GM18858 (cell line): ENCODE data around the gene ESR2.

ENCODE experiments used
- ATAC-seq: cut with Tn5 transposase; IDR thresholded peaks from one replicate; pipeline ENCODE4 v1.9.1; 2021; ENCODE audit not compliant: unreplicated experiment

Gene ESR2

GRCh38 chr14:64266239-64266638, 27.9 kb downstream of the ESR2 start:
- ATAC-seq = no peak

- no peak for ATAC-seq
Observed at GRCh38 chr14:64265222-64265621, 28.9 kb downstream of the ESR2 start.

GRCh38 chr14:64260418-64260817, 33.8 kb downstream of the ESR2 start:
- ATAC-seq = no peak

GRCh38 chr14:64255756-64256155, 38.4 kb downstream of the ESR2 start:
- ATAC-seq = no peak

- ATAC-seq = no peak
Observed at GRCh38 chr14:64253672-64254071, 40.5 kb downstream of the ESR2 start.

GRCh38 chr14:64249363-64249762, 44.8 kb downstream of the ESR2 start:
- ATAC-seq = no peak

- ATAC-seq = no peak
Observed at GRCh38 chr14:64248689-64249088, 45.5 kb downstream of the ESR2 start.

GRCh38 chr14:64247195-64247594, 47.0 kb downstream of the ESR2 start:
- ATAC-seq = no peak

- no peak for ATAC-seq
Observed at GRCh38 chr14:64246688-64247087, 47.5 kb downstream of the ESR2 start.

- no peak for ATAC-seq
Observed at GRCh38 chr14:64245491-64245890, 48.7 kb downstream of the ESR2 start.

GRCh38 chr14:64244279-64244678, 49.9 kb downstream of the ESR2 start:
- ATAC-seq = no peak

GRCh38 chr14:64238631-64239030, 55.5 kb downstream of the ESR2 start:
- no peak for ATAC-seq

GRCh38 chr14:64238049-64238448, 56.1 kb downstream of the ESR2 start:
- ATAC-seq = no peak

GRCh38 chr14:64235652-64236640, 58.2 kb downstream of the ESR2 start:
- peak; percentile 59 for ATAC-seq

- no peak for ATAC-seq
Observed at GRCh38 chr14:64234877-64235651, 59.1 kb downstream of the ESR2 start.

GRCh38 chr14:64233531-64234190, 60.5 kb downstream of the ESR2 start:
- ATAC-seq = no peak

- no peak for ATAC-seq
Observed at GRCh38 chr14:64232944-64233343, 61.2 kb downstream of the ESR2 start.

GRCh38 chr14:64232095-64232838, 61.9 kb downstream of the ESR2 start:
- no peak for ATAC-seq

- ATAC-seq = no peak
Observed at GRCh38 chr14:64229489-64229888, 64.7 kb downstream of the ESR2 start.

GRCh38 chr14:64227856-64228255, 66.3 kb downstream of the ESR2 start:
- ATAC-seq = no peak
